PC-9 (cell line): ENCODE data around the gene CA12. TPM values are rescaled to one million over a fixed set of nuclear protein-coding genes. Genes with fewer than 3 reads are reported as not detected.

Source experiments
- BruUV-seq: library from RNA; stranded (reverse); fragments of 400-500 nt; replicated peaks from 2 replicates; lab custom pipeline; 2021; lab: Mats Ljungman, UMichigan
- CTCF ChIA-PET: fragments of 300-600 bp; sonication (Branson Sonifier 250); formaldehyde crosslinking; loops from one replicate; lab custom pipeline; 2022; ENCODE audit warnings: antibody characterized with exemption; lab: Charles Lee
- POLR2A ChIA-PET: fragments of 300-600 bp; sonication (Branson Sonifier 250); formaldehyde crosslinking; loops from one replicate; lab custom pipeline; 2022; ENCODE audit warnings: antibody characterized with exemption; ENCODE audit not compliant: unreplicated experiment; lab: Charles Lee
- DNase-seq, 2 experiments: peaks; one replicate each; pipeline versions ENCODE4 v3.0.0 to v3.0.0-alpha.2; 2015 to 2022; ENCODE audit warnings: mixed read lengths in 1 of 2
- H2AFZ ChIP-seq: fragments of 200-600 bp; sonication (generic); 2 replicates; pipeline ENCODE4 v1.8.1; 2017; ENCODE audit warnings: antibody characterized with exemption
- H3F3A ChIP-seq: fragments of 200-600 bp; sonication (generic); 2 replicates; pipeline ENCODE4 v1.8.1; 2017; ENCODE audit warnings: antibody characterized with exemption, mild to moderate bottlenecking, low read depth; ENCODE audit not compliant: insufficient read depth
- H3K27ac ChIP-seq: fragments of 200-600 bp; sonication (generic); 2 replicates; pipeline ENCODE4 v1.6.1; 2016; ENCODE audit warnings: mixed run types
- H3K27me3 ChIP-seq: fragments of 200-600 bp; sonication (generic); 2 replicates; pipeline ENCODE4 v1.6.1; 2016; ENCODE audit warnings: low read depth, mixed run types; ENCODE audit not compliant: insufficient read depth
- H3K36me3 ChIP-seq: fragments of 200-600 bp; sonication (generic); 2 replicates; pipeline ENCODE4 v1.6.1; 2016; ENCODE audit warnings: low read depth, mixed run types
- H3K4me1 ChIP-seq: fragments of 200-600 bp; sonication (generic); replicated peaks from 2 replicates; pipeline ENCODE4 v1.6.1; 2016; ENCODE audit warnings: mixed run types; ENCODE audit not compliant: insufficient read depth
- H3K4me2 ChIP-seq: fragments of 200-600 bp; sonication (generic); 2 replicates; pipeline ENCODE4 v1.6.1; 2017; ENCODE audit warnings: mixed run types
- H3K4me3 ChIP-seq: fragments of 200-600 bp; sonication (generic); 2 replicates; pipeline ENCODE4 v1.6.1; 2016; ENCODE audit warnings: mixed run types
- H3K79me2 ChIP-seq: fragments of 200-600 bp; sonication (generic); 2 replicates; pipeline ENCODE4 v1.6.1; 2017; ENCODE audit warnings: low read depth, mixed run types
- H3K9me2 ChIP-seq: fragments of 200-600 bp; sonication (generic); 2 replicates; pipeline ENCODE4 v1.8.1; 2017; ENCODE audit warnings: mild to moderate bottlenecking; ENCODE audit not compliant: insufficient read depth
- H3K9me3 ChIP-seq: fragments of 200-600 bp; sonication (generic); 2 replicates; pipeline ENCODE4 v1.8.1; 2016; ENCODE audit warnings: low read depth; ENCODE audit not compliant: insufficient read depth
- H4K20me1 ChIP-seq: fragments of 200-600 bp; sonication (generic); 2 replicates; pipeline ENCODE4 v1.8.1; 2017; ENCODE audit not compliant: insufficient read depth
- EZH2 ChIP-seq: fragments of 200-600 bp; sonication (generic); IDR thresholded peaks from 2 replicates; pipeline ENCODE4 v1.8.0; 2017; ENCODE audit warnings: antibody characterized with exemption, low read depth
- intact Hi-C: fragments of 100-400 bp; cut with micrococcal nuclease; formaldehyde crosslinking; loops from one replicate; pipeline ENCODE4 v1.10.0; 2022; ENCODE audit not compliant: unreplicated experiment
- total RNA-seq: library from RNA; stranded (reverse); gene quantifications from 2 replicates; pipeline ENCODE4 v1.2.3, GENCODE V29; 2021
- TF ChIP-seq, protein P1 (sequence below): fragments of 200-600 bp; sonication (generic); conservative IDR thresholded peaks from 2 replicates; pipeline ENCODE4 v1.6.1; 2017; ENCODE audit warnings: mixed run types, antibody characterized with exemption, mild to moderate bottlenecking, moderate library complexity

Gene CA12
- total RNA-seq, 1 experiment from 2014 or later: 4.6 TPM

DNA sequence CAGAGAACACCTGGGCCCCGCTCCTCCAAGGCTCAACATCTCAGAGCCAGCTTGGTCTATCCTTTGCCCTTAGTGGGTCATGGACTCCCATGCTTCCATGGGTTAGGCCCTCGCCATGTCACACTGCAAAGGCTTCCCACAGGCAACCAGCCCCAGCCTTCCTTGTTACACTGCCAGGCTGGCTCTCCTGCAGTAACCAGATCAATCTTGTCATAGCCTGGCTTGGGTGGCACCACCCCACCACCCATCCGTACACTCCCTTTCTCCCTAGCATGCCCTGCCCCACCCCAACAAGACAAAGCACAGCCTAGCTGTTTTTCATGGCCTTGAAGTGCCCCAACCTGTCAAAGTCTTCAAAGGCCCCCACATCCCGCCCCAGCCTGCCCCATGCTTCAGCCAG is 30.5 kb downstream of the CA12 start:
- CTCF ChIA-PET: no interaction called here
- Histone ChIP-seq H3F3A (no peaks in the 10 kb centered on the region), H3K4me2 (no peak overlapping the region), H3K9me3 (no peaks in the 10 kb centered on the region), H3K4me1 (peaks cover 10% of the 10 kb centered on the region), H3K4me3 (no peak overlapping the region), H3K79me2 (no peaks in the 10 kb centered on the region), H3K9me2 (no peaks in the 10 kb centered on the region), H3K27me3 (no peaks in the 10 kb centered on the region), H4K20me1 (no peaks in the 10 kb centered on the region), H3K36me3 (no peaks in the 10 kb centered on the region), H3K27ac (no peak overlapping the region), H2AFZ (no peak overlapping the region)
- no TSS peak for BruUV-seq
- no peak for DNase-seq
- no peak for TF ChIP-seq EZH2
- POLR2A ChIA-PET: no interaction called here
- intact Hi-C loops: no loop called here

DNA sequence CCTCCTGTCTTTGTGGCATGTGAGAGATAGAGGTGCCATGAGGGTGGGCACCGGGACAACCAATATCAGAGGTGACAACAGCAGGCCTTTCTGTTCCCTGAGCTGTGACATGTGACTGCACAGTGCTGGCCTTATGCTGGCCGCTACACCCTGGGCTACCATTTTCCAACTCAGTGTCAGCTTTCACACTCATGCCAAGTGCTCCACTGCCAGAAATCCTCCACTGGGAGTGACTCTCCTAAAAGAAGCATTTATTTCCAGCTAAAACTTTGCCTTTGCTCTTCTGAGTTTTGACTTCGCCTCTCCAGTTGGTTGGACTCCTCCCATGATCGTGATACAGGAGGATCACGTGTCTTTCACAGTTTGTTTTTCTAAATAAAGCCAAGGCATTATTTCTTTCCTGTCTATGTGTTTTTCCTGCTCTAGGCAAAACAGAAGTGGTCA is 31.4 kb downstream of the CA12 start:
- H3F3A ChIP-seq: no peaks in the 10 kb centered on the region
- H3K4me2 ChIP-seq: no peak overlapping the region
- H3K27me3 ChIP-seq: no peaks in the 10 kb centered on the region
- ChIA-PET CTCF (interaction anchor here (0.6 kb wide), 1 partner anchor 880 kb away, joined by 3 read pairs; no protein-coding TSS in a partner anchor), POLR2A (no interaction called here)
- BruUV-seq: no TSS peak
- intact Hi-C loops: no loop called here
- no peak overlapping the region for H3K4me3 ChIP-seq
- H2AFZ ChIP-seq: no peak overlapping the region
- no peaks in the 10 kb centered on the region for H4K20me1 ChIP-seq
- H3K36me3 ChIP-seq: no peaks in the 10 kb centered on the region
- DNase-seq: no peak
- H3K79me2 ChIP-seq: no peaks in the 10 kb centered on the region
- no peak for TF ChIP-seq EZH2
- TF ChIP-seq, protein P1, sequence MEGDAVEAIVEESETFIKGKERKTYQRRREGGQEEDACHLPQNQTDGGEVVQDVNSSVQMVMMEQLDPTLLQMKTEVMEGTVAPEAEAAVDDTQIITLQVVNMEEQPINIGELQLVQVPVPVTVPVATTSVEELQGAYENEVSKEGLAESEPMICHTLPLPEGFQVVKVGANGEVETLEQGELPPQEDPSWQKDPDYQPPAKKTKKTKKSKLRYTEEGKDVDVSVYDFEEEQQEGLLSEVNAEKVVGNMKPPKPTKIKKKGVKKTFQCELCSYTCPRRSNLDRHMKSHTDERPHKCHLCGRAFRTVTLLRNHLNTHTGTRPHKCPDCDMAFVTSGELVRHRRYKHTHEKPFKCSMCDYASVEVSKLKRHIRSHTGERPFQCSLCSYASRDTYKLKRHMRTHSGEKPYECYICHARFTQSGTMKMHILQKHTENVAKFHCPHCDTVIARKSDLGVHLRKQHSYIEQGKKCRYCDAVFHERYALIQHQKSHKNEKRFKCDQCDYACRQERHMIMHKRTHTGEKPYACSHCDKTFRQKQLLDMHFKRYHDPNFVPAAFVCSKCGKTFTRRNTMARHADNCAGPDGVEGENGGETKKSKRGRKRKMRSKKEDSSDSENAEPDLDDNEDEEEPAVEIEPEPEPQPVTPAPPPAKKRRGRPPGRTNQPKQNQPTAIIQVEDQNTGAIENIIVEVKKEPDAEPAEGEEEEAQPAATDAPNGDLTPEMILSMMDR: no peak
- no peaks in the 10 kb centered on the region for H3K9me3 ChIP-seq
- no peak overlapping the region for H3K27ac ChIP-seq
- peaks cover 10% of the 10 kb centered on the region for H3K4me1 ChIP-seq
- no peaks in the 10 kb centered on the region for H3K9me2 ChIP-seq

DNA sequence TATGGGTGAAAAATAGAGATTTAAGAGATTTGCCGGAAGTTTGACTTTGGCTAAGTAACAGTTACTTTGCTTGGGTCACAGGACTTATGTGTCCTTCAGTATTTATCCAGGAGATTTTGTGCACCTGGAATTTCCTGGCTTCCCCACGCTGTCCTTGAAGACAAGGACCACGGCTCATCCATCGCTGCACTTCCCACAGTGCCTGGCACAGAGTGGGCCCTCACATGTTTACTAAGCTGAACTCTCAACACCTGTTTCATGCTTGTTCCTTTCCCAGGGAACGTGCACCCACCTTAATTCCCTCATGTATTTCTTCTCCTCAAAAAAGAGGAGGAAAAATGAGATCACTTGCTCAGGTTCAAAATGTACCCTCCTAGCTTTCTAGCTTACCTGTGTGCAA is 32.0 kb downstream of the CA12 start:
- BruUV-seq: no TSS peak
- CTCF ChIA-PET: interaction anchor here (0.6 kb wide), 1 partner anchor 880 kb away, joined by 3 read pairs; no protein-coding TSS in a partner anchor
- Histone ChIP-seq H3K36me3 (no peaks in the 10 kb centered on the region), H4K20me1 (no peaks in the 10 kb centered on the region), H3K9me2 (no peaks in the 10 kb centered on the region), H3K4me3 (no peak overlapping the region), H3K79me2 (no peaks in the 10 kb centered on the region), H3K27me3 (no peaks in the 10 kb centered on the region), H3K4me2 (no peak overlapping the region), H3K27ac (no peak overlapping the region), H3F3A (no peaks in the 10 kb centered on the region), H3K9me3 (no peaks in the 10 kb centered on the region), H2AFZ (no peak overlapping the region), H3K4me1 (peaks cover 13% of the 10 kb centered on the region)
- intact Hi-C loops: loop anchor here (10.0 kb wide), 1 partner anchor 45 kb away; no protein-coding TSS in a partner anchor
- POLR2A ChIA-PET: no interaction called here
- no peak for DNase-seq
- TF ChIP-seq, protein P1: no peak
- no peak for TF ChIP-seq EZH2

DNA sequence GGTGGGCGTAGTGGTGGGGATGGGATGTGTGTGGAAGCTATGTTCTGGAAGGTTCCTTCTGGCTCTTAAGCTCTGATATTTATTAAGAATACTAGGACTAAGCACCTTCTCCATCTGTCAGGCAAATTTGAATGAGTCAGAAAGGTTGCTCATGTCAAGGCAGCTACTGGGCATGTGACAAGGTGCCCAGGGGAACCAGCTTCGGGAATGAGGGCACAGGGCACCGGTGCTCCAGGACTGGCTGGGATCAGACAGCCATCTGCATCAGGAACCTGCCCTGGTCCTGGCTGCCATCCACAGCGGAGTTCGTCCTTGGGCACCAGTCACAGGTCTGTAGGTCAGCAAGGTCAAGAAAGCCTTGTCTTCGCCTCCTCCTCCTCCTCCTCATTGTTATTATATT is 32.5 kb downstream of the CA12 start:
- Histone ChIP-seq H3K4me1 (peaks cover 14% of the 10 kb centered on the region), H2AFZ (no peak overlapping the region), H4K20me1 (no peaks in the 10 kb centered on the region), H3K36me3 (no peaks in the 10 kb centered on the region), H3K27ac (no peak overlapping the region; the same call in 1 of the 2 replicates), H3K4me2 (no peak overlapping the region), H3K9me3 (no peaks in the 10 kb centered on the region), H3K9me2 (no peaks in the 10 kb centered on the region), H3F3A (no peaks in the 10 kb centered on the region), H3K4me3 (no peak overlapping the region), H3K79me2 (no peaks in the 10 kb centered on the region), H3K27me3 (no peaks in the 10 kb centered on the region)
- TF ChIP-seq, protein P1: no peak
- no peak for TF ChIP-seq EZH2
- no peak for DNase-seq
- intact Hi-C loops: loop anchor here (10.0 kb wide), 1 partner anchor 46 kb away; no protein-coding TSS in a partner anchor
- BruUV-seq: no TSS peak
- POLR2A ChIA-PET: no interaction called here
- CTCF ChIA-PET: no interaction called here
